Endothelial cell of hepatic sinusoid (primary cell): Measurements from ENCODE around the gene TDO2.
"Not testable (repeated sequence)": the region's sequence is repeated elsewhere in the genome, so short reads cannot be mapped to it uniquely, and the experiment has no call there.

ENCODE experiments used
- in situ Hi-C: cut with HindIII; loops from 2 replicates; pipeline ENCODE4 v1.10.0; 2017; ENCODE audit warnings: low sequenced_read_pairs

Gene TDO2

DNA sequence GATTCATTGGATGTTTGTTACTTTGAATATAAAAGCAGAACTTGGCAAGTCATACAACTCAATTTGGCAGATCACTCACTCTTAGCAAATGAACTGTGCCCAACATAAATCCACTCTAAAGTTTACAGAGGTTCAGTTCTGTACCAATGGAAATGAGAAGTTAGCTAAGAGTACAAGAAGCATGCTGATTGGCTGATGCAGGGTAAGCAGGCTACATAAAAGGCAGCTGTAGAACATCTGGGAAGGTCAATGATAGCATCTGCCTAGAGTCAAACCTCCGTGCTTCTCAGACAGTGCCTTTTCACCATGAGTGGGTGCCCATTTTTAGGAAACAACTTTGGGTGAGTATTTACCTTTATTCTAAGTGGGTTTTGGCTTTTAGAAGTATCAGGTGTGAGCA lies at the start of gene TDO2:
Gene TDO2, plus strand, starts transcription at position 244 of the 400 bp plus-strand sequence. Its CDS starts 63 bp downstream, at position 307.
- in situ Hi-C loops, result no loop called here

DNA sequence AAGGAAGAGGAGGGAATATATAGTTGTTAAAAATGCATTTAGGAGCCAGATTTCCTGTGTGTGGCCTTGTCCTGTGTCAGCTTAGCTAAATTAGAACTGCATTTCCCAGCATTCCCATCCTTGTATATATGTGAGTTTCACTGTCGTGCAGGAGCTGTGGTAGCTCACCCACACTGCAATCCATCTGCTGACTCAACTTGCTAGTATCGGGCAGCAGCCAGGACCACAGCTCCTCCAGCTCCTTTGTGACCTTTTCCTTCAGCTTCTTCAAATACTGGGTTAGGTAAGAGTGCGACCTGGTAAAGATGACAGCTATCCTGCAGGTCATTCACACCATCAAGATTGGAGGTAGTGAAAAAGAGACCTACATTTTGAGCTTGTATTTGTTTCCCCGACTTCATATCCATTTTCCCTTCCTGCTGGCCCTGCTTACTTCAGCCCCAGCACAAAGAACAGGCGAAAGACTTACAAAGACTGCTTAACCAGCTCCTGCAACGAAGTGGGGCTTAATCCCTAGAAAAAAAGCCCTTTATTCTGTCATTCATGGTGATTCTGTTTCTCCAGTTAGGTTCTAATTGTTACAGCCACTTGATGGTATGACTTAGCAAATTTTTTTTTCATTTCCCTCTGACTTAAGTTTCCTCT lies 48.8 kb upstream of the TDO2 start:
- in situ Hi-C loops, result no loop called here

DNA sequence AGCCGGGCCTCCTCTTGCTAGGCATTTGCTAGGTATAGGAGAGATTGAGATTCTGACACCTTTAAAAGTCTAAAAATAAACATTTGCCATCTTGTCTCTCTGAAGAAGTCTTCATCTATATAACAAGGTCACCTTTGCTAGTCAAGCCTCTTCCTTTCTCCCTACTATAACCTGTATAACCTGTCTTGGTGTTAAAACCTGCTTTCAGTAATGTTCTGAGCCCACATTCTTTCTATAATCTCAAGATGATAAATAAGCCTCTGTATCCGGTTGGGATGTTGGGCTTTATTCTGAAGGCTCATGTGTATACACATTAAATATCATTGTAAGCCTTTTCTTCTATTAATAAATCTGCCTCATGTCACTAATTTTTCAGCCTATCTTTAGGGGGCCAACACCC lies 47.6 kb upstream of the TDO2 start:
- in situ Hi-C loops, result no loop called here

DNA sequence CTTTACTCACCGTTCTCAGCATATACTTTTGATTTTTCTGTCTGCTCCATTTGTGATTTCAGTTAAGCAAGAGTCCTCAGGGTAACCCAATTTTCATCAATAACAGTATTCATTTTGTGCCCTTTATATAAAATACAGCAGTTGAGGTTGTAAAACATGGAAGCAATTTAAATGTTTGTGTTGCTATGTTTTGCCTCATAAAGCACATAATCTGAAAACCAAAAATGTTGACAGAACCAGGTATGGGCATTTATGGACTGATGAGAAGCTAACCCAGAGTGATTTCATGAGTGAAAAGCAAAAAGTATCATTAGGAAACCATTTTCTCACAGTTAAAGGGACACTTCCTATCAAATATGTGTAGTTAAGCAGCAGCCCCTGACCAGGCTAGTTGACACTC lies 37.3 kb upstream of the TDO2 start, which contains the start of gene ASIC5:
Gene ASIC5, minus strand, starts transcription at position 101 of the 400 bp plus-strand sequence. Its CDS starts 51 bp downstream, at position 50.
- in situ Hi-C loops, result no loop called here

DNA sequence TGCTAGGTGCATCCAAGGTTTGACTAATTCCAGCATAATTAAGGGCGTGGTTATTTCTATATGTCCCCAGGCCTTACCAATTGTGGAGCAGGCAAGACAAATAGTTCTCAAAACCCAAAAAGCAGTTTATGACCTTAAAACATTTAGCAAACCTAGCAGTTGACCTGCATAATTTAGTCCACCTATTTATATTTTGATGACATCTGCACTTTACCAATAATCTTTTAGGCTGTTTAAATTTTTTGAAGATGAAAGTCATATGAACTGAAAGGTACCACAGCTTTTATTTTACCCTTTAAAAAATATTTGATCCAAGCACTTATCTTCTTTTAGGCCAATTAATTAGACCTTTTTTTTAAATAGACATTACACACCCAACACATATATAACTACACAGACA lies 27.6 kb upstream of the TDO2 start:
- in situ Hi-C loops, result no loop called here

DNA sequence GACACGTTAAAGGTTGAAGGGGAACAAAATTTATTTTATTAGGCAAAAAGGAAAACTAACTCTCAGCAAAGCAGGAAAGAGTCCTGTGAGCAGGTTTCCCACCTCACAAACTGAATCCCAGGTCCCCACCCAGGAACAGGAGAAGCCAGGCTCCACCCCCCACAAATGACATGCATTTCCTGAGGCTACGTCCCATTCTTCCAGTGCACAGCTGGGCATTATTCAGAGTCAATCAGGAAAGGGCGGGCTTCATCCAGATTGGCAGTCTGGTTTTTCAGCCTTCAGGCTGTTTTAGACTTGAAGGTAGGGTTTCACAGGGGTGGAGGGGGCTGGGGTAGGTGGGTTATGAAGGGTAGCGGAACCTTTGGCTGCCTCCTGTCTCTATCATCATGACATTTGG lies 25.5 kb upstream of the TDO2 start:
- in situ Hi-C loops, result no loop called here

DNA sequence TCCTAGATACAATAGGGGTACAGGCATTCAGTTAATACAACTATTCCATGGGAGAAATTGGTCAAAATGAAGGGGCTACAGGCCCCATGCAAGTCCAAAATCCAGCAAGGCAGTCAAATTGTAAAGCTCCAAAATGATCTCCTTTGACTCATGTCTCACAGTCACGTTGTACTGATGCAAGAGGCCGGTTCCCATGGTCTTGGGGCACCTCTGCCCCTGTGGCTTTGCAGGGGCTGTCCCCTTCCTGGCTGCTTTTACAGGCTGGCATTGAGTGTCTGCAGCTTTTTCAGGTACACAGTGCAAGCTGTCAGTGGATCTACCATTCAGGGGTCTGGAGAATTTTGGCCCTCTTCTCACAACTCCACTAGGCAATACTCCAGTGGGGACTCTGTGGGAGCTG lies 24.9 kb upstream of the TDO2 start:
- in situ Hi-C loops, result no loop called here

DNA sequence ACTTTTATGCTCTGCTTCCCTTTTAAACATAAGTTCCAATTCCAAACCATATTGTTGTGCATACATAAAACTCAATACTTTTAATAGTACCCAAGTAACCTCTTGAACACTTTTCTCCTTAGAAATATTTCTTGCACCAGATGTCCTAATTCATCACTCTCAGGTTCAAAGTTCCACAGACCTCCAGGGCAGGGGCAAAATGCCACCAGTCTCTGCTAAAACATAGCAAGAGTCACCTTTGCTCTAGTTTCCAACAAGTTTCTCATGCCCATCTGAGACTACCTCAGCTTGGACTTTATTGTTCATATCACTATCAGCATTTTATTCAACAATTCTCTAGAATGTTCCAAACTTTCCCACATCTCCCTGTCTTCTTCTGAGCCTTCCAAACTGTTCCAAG lies 23.7 kb upstream of the TDO2 start:
- in situ Hi-C loops, result no loop called here

DNA sequence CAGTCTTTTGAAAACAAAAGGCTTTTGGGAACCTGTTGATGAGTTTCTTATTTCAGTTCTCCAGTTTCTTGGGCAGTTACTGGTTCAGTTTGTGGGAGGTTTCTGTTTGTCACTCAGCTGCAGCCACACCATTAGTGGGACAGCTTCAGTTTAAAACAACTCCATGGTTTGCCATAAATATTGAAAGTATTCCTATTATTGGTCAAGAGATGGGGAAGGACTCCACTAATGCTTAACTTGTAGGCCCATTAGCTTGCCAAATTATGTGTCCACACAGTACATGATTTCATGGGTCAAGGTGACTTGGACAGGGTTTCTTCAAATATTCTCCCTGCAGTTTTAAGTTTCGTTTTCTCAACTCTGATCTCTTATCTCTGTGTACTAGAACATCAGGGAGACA lies 21.9 kb upstream of the TDO2 start:
- in situ Hi-C loops, result no loop called here

DNA sequence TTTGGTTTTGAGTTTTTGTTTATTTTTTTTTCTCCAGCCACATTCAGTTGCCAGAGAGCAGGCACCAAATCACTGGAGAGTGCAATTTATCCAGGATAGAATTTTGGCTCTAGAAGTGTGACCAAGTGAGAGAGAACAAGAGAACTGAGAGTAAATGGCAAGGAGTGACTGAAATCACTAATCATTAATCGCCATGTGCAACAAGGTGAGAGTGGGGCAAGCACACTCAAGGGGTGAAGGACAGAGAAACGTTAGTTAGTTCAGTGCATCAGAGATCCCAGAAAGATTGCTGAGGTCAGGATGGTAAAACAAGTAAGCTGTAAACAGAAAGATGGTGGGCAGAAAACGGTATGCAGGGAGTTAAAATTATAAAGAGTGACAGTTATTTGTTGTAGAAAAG lies 19.6 kb upstream of the TDO2 start:
- in situ Hi-C loops, result no loop called here

DNA sequence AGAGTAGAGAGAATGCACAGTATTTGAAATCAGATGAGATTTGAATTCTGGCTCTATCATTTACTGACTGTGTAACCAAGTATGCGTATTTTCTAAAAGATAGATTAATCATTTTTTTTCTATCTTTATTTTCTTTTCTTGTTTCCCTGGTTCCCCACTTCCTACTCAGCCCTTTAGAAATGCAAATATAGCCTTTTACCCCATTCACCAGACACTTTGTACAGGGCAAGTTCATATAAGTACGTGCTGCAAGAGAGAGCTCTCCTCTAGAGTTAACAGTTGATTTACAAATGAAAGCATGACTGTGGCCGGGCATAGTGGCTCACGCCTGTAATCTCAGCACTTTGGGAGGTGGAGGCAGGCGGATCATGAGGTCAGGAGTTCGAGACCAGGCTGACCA lies 17.8 kb upstream of the TDO2 start:
- in situ Hi-C loops, result no loop called here

DNA sequence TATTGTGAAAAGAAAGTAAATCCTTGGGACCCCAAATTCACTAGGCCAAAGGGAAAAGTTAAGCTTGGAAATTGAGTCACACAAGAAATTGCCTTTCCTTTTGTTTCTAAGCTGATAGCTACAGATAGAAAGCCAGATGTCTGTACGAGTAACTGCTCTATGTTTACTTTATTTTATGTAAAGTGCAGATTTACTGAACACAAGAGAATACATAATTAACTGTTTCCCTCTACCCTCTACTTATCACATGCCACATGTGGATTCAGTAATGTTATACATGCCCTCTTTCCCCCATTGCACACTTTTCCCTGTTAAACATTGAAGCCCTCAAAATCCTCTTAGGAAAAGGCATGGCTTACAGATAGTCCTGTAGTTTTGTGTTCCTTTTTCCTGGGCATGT lies 16.5 kb upstream of the TDO2 start:
- in situ Hi-C loops, result no loop called here

DNA sequence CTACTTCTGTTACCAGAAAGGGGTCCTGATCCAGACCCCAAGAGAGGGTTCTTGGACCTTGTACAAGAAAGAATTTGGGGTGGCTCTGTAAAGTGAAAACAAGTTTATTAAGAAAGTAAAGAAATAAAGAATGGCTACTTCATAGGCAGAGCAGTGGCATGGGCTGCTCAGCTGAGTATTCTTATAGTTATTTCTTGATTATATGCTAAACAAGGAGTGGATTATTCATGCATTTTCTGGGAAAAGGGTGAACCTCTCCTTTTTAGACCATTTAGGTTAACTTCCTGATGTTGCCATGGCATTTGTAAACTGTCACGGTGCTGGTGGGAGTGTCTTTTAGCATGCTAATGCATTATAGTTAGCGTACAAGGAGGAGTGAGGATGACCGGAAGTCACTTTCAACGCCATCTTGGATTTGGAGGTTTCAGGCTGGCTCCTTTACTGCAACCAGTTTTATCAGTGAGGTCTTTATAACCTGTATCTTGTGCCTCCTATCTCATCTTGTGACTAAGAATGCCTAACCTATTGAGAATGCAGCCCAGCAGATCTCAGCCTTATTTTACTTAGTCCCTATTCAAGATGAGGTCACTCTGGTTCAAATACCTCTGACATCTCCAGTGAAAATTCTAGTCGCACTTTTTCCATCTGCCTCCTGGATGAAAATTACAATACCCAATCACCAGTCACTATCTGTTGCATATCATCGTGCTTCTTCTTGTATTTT lies 15.5 kb upstream of the TDO2 start:
- in situ Hi-C loops, result no loop called here

DNA sequence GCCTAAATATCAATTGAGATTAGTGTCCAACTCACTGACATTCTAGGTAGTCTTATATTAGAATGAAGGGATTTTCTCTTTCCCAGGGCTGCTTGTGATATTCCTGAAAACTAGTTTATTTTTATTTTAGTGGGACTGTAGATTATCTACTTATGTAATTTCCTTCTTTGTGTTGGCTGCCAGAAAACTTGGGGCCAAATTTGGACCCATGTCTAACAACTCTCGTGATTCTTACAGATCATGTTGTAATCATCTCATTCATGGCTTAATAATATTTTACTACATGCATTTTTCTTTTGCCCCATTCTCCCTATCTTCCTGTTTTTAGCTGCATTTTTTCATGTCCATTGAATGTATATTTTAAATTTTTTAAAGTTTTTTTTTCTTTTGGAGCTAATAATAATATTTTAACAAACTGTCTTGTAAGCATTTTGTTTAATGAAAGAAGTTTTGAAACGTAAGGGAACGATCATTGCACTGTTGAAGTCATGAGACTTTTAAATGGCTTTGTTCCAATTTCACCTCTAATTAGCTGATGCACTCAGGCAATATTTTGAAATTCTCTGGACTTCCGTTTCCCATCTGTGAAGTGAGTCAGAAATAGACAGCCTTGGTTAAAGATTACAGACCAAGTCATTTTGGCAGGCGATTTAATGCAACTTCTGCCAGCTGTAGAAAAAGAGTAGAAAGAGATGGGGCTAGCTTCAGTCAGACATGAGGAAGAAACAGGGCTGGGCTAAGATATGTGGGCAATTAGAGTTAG lies 14.3 kb upstream of the TDO2 start:
- in situ Hi-C loops, result no loop called here

DNA sequence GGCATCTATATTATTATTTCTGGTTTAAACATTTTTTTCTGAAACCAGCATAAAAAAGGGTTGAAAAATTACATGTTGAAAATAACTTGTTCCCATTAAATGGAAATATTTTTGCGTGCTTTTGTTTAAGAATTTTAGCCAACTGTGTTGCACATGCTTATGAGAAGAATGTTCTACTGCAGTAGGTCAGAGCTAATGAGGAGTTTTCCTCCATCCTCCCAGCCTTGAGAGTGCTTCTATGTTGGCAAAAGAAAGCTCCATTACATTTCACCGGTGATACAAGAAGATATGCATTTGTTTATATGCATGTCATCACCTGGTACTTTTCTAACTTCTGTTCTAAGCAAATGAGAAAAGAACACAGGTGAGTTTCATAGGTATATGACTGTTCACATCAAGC lies 13.6 kb upstream of the TDO2 start:
- in situ Hi-C loops, result no loop called here

DNA sequence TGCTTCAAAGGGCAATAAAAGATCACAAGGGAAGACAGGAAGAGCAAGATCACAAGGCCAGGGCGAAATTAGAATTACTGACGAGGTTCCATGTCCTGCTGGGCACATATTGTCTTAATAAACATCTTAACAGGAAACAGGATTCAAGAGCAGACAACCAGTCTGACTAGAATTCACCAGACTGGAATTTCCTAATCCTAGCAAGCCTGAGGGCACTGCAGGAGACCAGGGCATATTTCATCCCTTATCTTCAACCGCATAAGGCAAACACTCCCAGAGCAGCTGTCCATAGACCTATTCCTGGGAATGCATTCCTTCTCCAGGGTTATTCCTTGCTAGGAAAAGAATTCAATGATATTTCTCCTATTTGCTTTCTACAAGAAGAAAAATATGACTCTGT lies 12.4 kb upstream of the TDO2 start:
- in situ Hi-C loops, result no loop called here

DNA sequence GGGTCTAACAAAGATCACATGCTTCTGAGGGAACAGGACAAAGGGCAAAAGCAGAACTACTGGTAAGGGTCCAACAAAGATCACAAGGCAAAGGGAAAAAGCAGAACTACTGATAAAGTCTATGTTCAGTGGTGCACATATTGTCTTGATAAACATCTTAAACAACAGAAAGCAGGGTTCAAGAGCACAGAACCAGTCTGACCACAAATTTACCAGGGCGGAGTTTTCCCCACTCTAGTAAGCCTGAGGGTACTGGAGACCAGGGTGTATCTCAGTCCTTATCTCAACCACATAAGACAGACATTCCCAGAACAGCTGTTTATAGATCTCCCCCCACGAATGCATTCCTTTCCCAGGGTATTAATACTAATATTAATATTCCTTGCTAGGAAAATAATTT lies 5.1 kb upstream of the TDO2 start:
- in situ Hi-C loops, result not testable (repeated sequence)

DNA sequence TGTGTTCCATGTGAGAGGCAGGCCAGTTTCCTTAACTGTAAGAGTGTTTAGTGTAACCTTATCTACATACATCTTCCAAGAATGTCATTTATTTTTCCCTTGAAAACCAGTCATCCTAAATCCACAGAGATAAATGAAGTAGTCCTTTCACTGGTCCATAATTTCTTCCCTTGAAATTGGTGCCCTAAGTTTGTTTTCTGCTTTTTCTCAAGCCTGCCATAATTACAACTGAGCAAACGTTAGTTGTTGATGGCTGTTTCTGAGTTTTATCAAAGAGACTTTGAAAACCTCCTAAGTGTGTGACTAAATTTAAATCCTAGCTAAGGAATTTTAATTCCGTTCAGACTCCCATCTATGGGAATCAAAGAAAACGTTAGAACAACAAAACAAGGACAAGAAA lies 3.6 kb upstream of the TDO2 start:
- in situ Hi-C loops, result no loop called here

DNA sequence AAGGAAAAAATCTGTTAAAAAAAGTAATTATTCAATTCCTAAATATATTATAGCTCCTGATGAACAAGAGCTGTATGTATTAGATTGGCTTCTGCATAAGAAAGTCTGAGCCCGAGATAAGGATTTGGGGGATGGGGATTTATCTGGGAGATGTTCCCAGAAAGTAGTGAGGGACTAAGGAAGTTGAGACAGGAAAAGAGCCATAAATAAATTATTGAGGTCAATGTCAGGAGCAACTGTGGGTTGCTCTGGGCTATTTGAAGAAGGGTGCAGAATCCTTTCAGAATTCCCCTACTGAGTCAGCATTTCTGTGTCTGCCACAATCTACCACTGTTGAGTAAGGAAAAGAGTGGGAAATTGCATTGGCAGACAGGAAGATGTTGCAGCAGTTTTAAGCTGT lies 3.1 kb upstream of the TDO2 start:
- in situ Hi-C loops, result no loop called here

DNA sequence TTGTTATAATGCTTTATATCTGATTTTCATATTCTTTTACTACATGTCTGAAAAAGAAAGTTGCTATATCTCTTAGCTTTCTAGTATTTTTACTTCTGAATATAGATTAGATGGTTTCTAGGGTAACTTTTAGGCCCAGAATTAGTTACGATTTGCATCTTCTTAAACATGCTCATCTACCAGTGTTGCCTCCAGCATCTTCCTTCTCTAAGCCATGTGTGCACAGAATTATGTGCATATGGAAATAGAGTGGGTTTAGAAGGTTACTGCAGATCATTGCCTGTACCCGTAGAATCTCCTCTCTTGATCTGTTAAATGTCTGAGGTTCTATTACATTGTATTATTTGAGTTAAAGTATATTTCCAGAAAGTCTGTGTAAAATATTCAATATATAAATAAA lies 2.5 kb upstream of the TDO2 start:
- in situ Hi-C loops, result no loop called here

DNA sequence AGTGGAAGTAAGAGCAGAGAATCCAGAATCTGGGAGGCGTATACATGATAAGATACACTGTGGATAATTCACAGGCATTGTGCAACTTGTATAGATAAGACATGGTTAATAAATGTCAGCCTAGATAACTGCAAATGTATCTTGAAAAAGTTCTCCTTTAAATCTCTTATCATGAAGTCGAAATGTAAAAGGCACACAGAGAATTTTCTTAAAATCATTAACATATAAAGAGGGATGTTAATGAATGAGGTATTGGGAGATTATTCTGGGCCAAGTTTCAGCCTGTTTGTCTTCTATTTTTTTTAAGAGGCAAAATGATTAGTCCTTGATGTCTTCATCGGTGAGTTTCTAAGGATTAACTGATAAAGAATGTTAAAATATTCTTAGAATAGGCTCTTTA lies 835 bp downstream of the TDO2 start:
- in situ Hi-C loops, result no loop called here
